T follicular helper cell (primary cell): ENCODE measurements around the gene SLC16A5.
"Not testable (repeated sequence)": the region's sequence is repeated elsewhere in the genome, so short reads cannot be mapped to it uniquely, and the experiment has no call there.

Experiments
- DNase-seq: peaks from one replicate; pipeline ENCODE4 v3.0.0-alpha.2; 2020; ENCODE audit warnings: low read depth

SLC16A5 gene

GRCh38 chr17:75110234-75110937 is 22.6 kb downstream of the SLC16A5 start:
- no peak for DNase-seq

GRCh38 chr17:75111777-75112335 is 24.1 kb downstream of the SLC16A5 start:
- no peak for DNase-seq

GRCh38 chr17:75113798-75114551 is 26.2 kb downstream of the SLC16A5 start:
- DNase-seq = peak; percentile 84

- no peak for DNase-seq
These were observed 27.0 kb downstream of the SLC16A5 start for GRCh38 chr17:75114552-75115314.

- no peak for DNase-seq
These were observed 27.8 kb downstream of the SLC16A5 start for GRCh38 chr17:75115555-75115954.

GRCh38 chr17:75116737-75117136 is 29.0 kb downstream of the SLC16A5 start:
- no peak for DNase-seq

GRCh38 chr17:75118307-75118706 is 30.6 kb downstream of the SLC16A5 start:
- no peak for DNase-seq

GRCh38 chr17:75124041-75124818 is 36.5 kb downstream of the SLC16A5 start:
- DNase-seq = no peak

- no peak for DNase-seq
These were observed 37.0 kb downstream of the SLC16A5 start for GRCh38 chr17:75124819-75125162.

- no peak for DNase-seq
These were observed 38.2 kb downstream of the SLC16A5 start for GRCh38 chr17:75125984-75126383.

GRCh38 chr17:75126954-75127353 is 39.2 kb downstream of the SLC16A5 start:
- DNase-seq = no peak

GRCh38 chr17:75127936-75128335 is 40.2 kb downstream of the SLC16A5 start:
- DNase-seq = not testable (repeated sequence)

GRCh38 chr17:75128694-75129505 is 41.1 kb downstream of the SLC16A5 start:
- DNase-seq = no peak

- DNase-seq = no peak
These were observed 41.8 kb downstream of the SLC16A5 start for GRCh38 chr17:75129576-75129975.

GRCh38 chr17:75130059-75130631 is 42.4 kb downstream of the SLC16A5 start:
- DNase-seq = no peak

GRCh38 chr17:75130632-75131277 is 43.0 kb downstream of the SLC16A5 start:
- no peak for DNase-seq

GRCh38 chr17:75131278-75132017 is 43.7 kb downstream of the SLC16A5 start, which contains the start of gene NT5C:
TSS of gene NT5C (minus strand) at chr17:75131742. CDS start at chr17:75131707, 35 bp downstream.
- peak; percentile 25 for DNase-seq

GRCh38 chr17:75132018-75133000 is 44.6 kb downstream of the SLC16A5 start:
- not testable (repeated sequence) for DNase-seq
